ENCODE results near the gene HOXA2.
A peak's percentile ranks its signal among the peaks of the same experiment; 100 is the strongest.

Gene HOXA2

GRCh38 chr7:27114881-27115220 is 12.4 kb upstream of the HOXA2 start:
- TF ChIP-seq ZNF274 (IDR thresholded peaks at IDR 0.05; ENCODE audit: low read depth, low read length), result no peak
- no peak overlapping the region for H3K4me3 ChIP-seq (ENCODE audit: low read length)

GRCh38 chr7:27113991-27114769 is 11.7 kb upstream of the HOXA2 start:
- TF ChIP-seq ZNF274 (IDR thresholded peaks at IDR 0.05; ENCODE audit: low read depth, low read length), result no peak
- H3K4me3 ChIP-seq (ENCODE audit: low read length), result peak overlapping the region; percentile 6; the same call in 1 of the 2 replicates

GRCh38 chr7:27112955-27113949 is 10.8 kb upstream of the HOXA2 start:
- H3K4me3 ChIP-seq (ENCODE audit: low read length), result peak overlapping the region; percentile 23; the same call in 1 of the 2 replicates
- no peak for TF ChIP-seq ZNF274 (IDR thresholded peaks at IDR 0.05; ENCODE audit: low read depth, low read length)

GRCh38 chr7:27112361-27112760 is 9.9 kb upstream of the HOXA2 start:
- no peak for TF ChIP-seq ZNF274 (IDR thresholded peaks at IDR 0.05; ENCODE audit: low read depth, low read length)

GRCh38 chr7:27111751-27112277 is 9.3 kb upstream of the HOXA2 start:
- TF ChIP-seq ZNF274 (IDR thresholded peaks at IDR 0.05; ENCODE audit: low read depth, low read length), result no peak
- H3K4me3 ChIP-seq (ENCODE audit: low read length), result no peak overlapping the region

More at GRCh38 chr7:27112361-27112760, 9.9 kb upstream of the HOXA2 start:
- H3K4me3 ChIP-seq (ENCODE audit: low read length), result peak overlapping the region; percentile 23; the same call in 1 of the 2 replicates

GRCh38 chr7:27111042-27111750 is 8.7 kb upstream of the HOXA2 start:
- no peak for TF ChIP-seq ZNF274 (IDR thresholded peaks at IDR 0.05; ENCODE audit: low read depth, low read length)

GRCh38 chr7:27110186-27111031 is 7.9 kb upstream of the HOXA2 start:
- no peak overlapping the region for H3K4me3 ChIP-seq (ENCODE audit: low read length)

More at GRCh38 chr7:27111042-27111750, 8.7 kb upstream of the HOXA2 start:
- H3K4me3 ChIP-seq (ENCODE audit: low read length), result no peak overlapping the region

GRCh38 chr7:27109466-27110185 is 7.1 kb upstream of the HOXA2 start:
- H3K4me3 ChIP-seq (ENCODE audit: low read length), result no peak overlapping the region
- no peak for TF ChIP-seq ZNF274 (IDR thresholded peaks at IDR 0.05; ENCODE audit: low read depth, low read length)

More at GRCh38 chr7:27110186-27111031, 7.9 kb upstream of the HOXA2 start:
- no peak for TF ChIP-seq ZNF274 (IDR thresholded peaks at IDR 0.05; ENCODE audit: low read depth, low read length)

GRCh38 chr7:27108390-27109127 is 6.1 kb upstream of the HOXA2 start:
- no peak overlapping the region for H3K4me3 ChIP-seq (ENCODE audit: low read length)
- no peak for TF ChIP-seq ZNF274 (IDR thresholded peaks at IDR 0.05; ENCODE audit: low read depth, low read length)

GRCh38 chr7:27107391-27108381 is 5.2 kb upstream of the HOXA2 start:
- no peak for TF ChIP-seq ZNF274 (IDR thresholded peaks at IDR 0.05; ENCODE audit: low read depth, low read length)
- H3K4me3 ChIP-seq (ENCODE audit: low read length), result no peak overlapping the region

- H3K4me3 ChIP-seq (ENCODE audit: low read length), result no peak overlapping the region
- TF ChIP-seq ZNF274 (IDR thresholded peaks at IDR 0.05; ENCODE audit: low read depth, low read length), result no peak
Measured at GRCh38 chr7:27106901-27107240, 4.4 kb upstream of the HOXA2 start.
